Fibroblast of lung (primary cell): ENCODE measurements around the gene GRID2IP. TPM values are rescaled to one million over a fixed set of nuclear protein-coding genes. Genes with fewer than 3 reads are reported as not detected.

Experiments
- DNase-seq, 2 donors: peaks; one replicate each; pipeline versions ENCODE4 v3.0.0 to v3.0.0-alpha.2; 2010; ENCODE audit warnings: low read depth in 2 of 2
- H2AFZ ChIP-seq: 2 replicates; pipeline ENCODE4 v1.5.1; 2012; ENCODE audit warnings: low read length, control low read depth, inconsistent platforms
- H3K27ac ChIP-seq: 2 replicates; pipeline ENCODE4 v1.5.1; 2011; ENCODE audit warnings: low read length, control low read depth; ENCODE audit not compliant: insufficient read depth
- H3K27me3 ChIP-seq: 2 replicates; pipeline ENCODE4 v1.5.1; 2011; ENCODE audit warnings: mild to moderate bottlenecking, low read length; ENCODE audit not compliant: control insufficient read depth, insufficient read depth
- H3K36me3 ChIP-seq: 2 replicates; pipeline ENCODE4 v1.5.1; 2011; ENCODE audit warnings: low read length; ENCODE audit not compliant: control insufficient read depth, insufficient read depth
- H3K4me1 ChIP-seq: 2 replicates; pipeline ENCODE4 v1.5.1; 2011; ENCODE audit warnings: low read length; ENCODE audit not compliant: control insufficient read depth, insufficient read depth; ENCODE audit errors: extremely low read depth
- H3K4me2 ChIP-seq: 2 replicates; pipeline ENCODE4 v1.5.1; 2011; ENCODE audit warnings: low read length, control low read depth; ENCODE audit not compliant: insufficient read depth; ENCODE audit errors: extremely low read depth
- H3K4me3 ChIP-seq, 4 experiments: fragments of 200-600 bp in 1 of 4; sonication (generic) in 1 of 4; replicated peaks in 1 of 4; 2 replicates each; pipeline ENCODE4 v1.5.1; 2011 to 2016; ENCODE audit warnings: low read length in 4 of 4, low read depth in 3 of 4, mild to moderate bottlenecking in 3 of 4, control low read depth in 2 of 4, inconsistent platforms in 1 of 4, mixed read lengths in 1 of 4; ENCODE audit not compliant: insufficient read depth in 1 of 4; ENCODE audit errors: control extremely low read depth in 1 of 4
- H3K79me2 ChIP-seq: 2 replicates; pipeline ENCODE4 v1.5.1; 2012; ENCODE audit warnings: mild to moderate bottlenecking, low read length, inconsistent platforms; ENCODE audit not compliant: control insufficient read depth, insufficient read depth
- H3K9ac ChIP-seq: 2 replicates; pipeline ENCODE4 v1.5.1; 2011; ENCODE audit warnings: mild to moderate bottlenecking, low read length, control low read depth; ENCODE audit not compliant: insufficient read depth
- H3K9me3 ChIP-seq: 2 replicates; pipeline ENCODE4 v1.5.1; 2012; ENCODE audit warnings: low read depth, low read length; ENCODE audit not compliant: control insufficient read depth, insufficient read depth
- H4K20me1 ChIP-seq: 2 replicates; pipeline ENCODE4 v1.5.1; 2011; ENCODE audit warnings: low read length; ENCODE audit not compliant: control insufficient read depth, insufficient read depth; ENCODE audit errors: extremely low read depth
- EZH2 ChIP-seq: IDR thresholded peaks from 2 replicates; pipeline ENCODE4 v1.5.1; 2012; ENCODE audit warnings: low read length, control low read depth, mild to moderate bottlenecking; ENCODE audit errors: missing control alignments
- polyA plus RNA-seq, 2 donors: library from polyadenylated mRNA; depleted of rRNA in 1 of 2; stranded (reverse) in 1 of 2; unstranded in 1 of 2; fragments of >200 nt; gene quantifications; 2 replicates each; pipeline ENCODE4 v1.2.1, GENCODE V29; 2011 to 2012; ENCODE audit warnings: missing spikeins in 1 of 2
- total RNA-seq: library from RNA; depleted of rRNA; stranded (reverse); fragments of >200 nt; gene quantifications from 2 replicates; pipeline ENCODE4 v1.2.1, GENCODE V29; 2014
- TF ChIP-seq, protein P1 (sequence below), 2 donors: IDR thresholded peaks in 1 of 2; conservative IDR thresholded peaks in 1 of 2; 1 replicate in 1 of 2; 2 replicates in 1 of 2; pipeline ENCODE4 v1.5.1; 2011 to 2012; ENCODE audit warnings: low read length in 2 of 2, control low read depth in 1 of 2, inconsistent platforms in 1 of 2, low read depth in 1 of 2, mild to moderate bottlenecking in 1 of 2

The GRID2IP gene
- total and polyA plus RNA-seq, 2 donors (not counting 1 experiment from before 2014, with no cell fraction given), result not detected

DNA sequence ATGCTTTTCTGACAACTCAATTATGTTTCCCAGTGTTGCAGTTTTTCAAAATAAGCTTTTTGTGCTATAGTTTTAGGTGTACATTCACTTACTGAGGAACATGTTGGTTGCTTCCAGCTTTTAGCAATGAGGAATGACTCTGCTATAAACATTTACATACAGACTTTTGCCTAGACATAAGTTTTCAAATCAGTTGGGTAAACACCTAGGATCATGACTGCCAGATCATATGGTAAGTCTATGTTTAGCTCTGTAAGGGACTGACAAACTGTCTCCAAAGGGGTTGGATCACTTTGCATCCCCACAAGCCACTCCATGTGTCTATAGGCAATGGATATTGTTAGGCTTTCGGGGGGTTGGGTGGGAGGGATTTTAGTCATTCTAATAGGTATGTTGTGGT lies 10.8 kb upstream of the GRID2IP start:
- H4K20me1 ChIP-seq, result no peaks in the 10 kb centered on the region
- no peak overlapping the region for H3K4me2 ChIP-seq
- no peak overlapping the region for H2AFZ ChIP-seq
- no peak overlapping the region for H3K27ac ChIP-seq
- no peaks in the 10 kb centered on the region for H3K79me2 ChIP-seq
- H3K9me3 ChIP-seq, result no peaks in the 10 kb centered on the region
- TF ChIP-seq EZH2, result no peak
- TF ChIP-seq, protein P1, sequence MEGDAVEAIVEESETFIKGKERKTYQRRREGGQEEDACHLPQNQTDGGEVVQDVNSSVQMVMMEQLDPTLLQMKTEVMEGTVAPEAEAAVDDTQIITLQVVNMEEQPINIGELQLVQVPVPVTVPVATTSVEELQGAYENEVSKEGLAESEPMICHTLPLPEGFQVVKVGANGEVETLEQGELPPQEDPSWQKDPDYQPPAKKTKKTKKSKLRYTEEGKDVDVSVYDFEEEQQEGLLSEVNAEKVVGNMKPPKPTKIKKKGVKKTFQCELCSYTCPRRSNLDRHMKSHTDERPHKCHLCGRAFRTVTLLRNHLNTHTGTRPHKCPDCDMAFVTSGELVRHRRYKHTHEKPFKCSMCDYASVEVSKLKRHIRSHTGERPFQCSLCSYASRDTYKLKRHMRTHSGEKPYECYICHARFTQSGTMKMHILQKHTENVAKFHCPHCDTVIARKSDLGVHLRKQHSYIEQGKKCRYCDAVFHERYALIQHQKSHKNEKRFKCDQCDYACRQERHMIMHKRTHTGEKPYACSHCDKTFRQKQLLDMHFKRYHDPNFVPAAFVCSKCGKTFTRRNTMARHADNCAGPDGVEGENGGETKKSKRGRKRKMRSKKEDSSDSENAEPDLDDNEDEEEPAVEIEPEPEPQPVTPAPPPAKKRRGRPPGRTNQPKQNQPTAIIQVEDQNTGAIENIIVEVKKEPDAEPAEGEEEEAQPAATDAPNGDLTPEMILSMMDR (conservative IDR thresholded peaks at IDR 0.05 in 1 of 2, IDR thresholded peaks at IDR 0.05 in 1 of 2; ENCODE audit: low read depth in 1 of 2, low read length in 2 of 2), result no peak
- H3K36me3 ChIP-seq, result no peaks in the 10 kb centered on the region
- no peak overlapping the region for H3K4me3 ChIP-seq
- no peak for DNase-seq
- H3K9ac ChIP-seq, result no peak overlapping the region
- H3K4me1 ChIP-seq, result no peaks in the 10 kb centered on the region
- H3K27me3 ChIP-seq, result no peaks in the 10 kb centered on the region

DNA sequence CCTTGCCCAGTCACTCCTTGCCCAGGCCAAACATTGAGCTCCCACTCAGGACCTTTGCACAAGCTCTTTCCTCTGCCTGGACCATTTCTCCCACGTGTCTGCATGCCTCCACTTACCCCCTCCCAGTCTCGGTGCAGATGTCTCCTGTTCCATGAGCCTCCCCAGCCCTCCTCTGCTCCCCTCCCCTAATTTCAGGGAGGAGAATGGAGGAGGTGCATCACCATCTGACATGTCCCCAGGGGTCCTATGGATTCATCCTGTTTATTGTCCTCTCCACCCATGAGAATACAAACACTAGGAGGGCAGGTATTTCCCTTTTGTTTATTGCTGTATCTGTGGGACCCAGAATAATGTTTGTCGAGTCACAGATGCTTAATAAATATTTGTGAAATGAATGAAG lies 8.6 kb upstream of the GRID2IP start:
- TF ChIP-seq, protein P1 (conservative IDR thresholded peaks at IDR 0.05 in 1 of 2, IDR thresholded peaks at IDR 0.05 in 1 of 2; ENCODE audit: low read depth in 1 of 2, low read length in 2 of 2), result no peak
- TF ChIP-seq EZH2, result no peak
- no peaks in the 10 kb centered on the region for H4K20me1 ChIP-seq
- no peak overlapping the region for H3K4me2 ChIP-seq
- no peaks in the 10 kb centered on the region for H3K36me3 ChIP-seq
- H3K27me3 ChIP-seq, result no peaks in the 10 kb centered on the region
- H3K27ac ChIP-seq, result no peak overlapping the region
- H3K4me3 ChIP-seq, result no peak overlapping the region
- H3K79me2 ChIP-seq, result no peaks in the 10 kb centered on the region
- H2AFZ ChIP-seq, result no peak overlapping the region
- no peak for DNase-seq
- no peaks in the 10 kb centered on the region for H3K9me3 ChIP-seq
- H3K4me1 ChIP-seq, result no peaks in the 10 kb centered on the region
- no peak overlapping the region for H3K9ac ChIP-seq

DNA sequence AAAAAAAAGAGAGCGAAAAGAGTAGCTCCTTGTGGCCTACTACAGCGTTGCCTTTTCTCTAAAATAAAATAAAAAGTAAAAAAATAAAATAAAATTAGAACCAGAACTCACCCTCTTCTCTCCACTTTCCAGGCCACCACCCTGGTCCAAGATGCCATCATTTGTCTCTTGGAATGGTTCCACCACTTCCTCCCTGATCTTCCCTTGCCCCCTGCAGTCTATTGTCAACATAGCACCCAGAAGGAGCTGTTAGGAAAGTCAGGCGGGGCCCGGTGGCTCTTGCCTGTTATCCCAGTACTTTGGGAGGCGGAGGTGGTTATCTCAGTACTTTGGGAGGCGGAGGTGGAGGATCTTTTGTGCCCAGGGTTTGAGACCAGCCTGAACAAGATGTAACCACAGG lies 7.6 kb upstream of the GRID2IP start:
- Histone ChIP-seq H3K27ac (no peak overlapping the region), H3K9ac (no peak overlapping the region), H3K4me1 (no peaks in the 10 kb centered on the region), H3K27me3 (no peaks in the 10 kb centered on the region), H3K9me3 (no peaks in the 10 kb centered on the region), H4K20me1 (no peaks in the 10 kb centered on the region), H3K4me2 (no peak overlapping the region), H3K79me2 (no peaks in the 10 kb centered on the region), H3K4me3 (no peak overlapping the region), H3K36me3 (no peaks in the 10 kb centered on the region), H2AFZ (no peak overlapping the region)
- DNase-seq, result peak; percentile 25 to 37
- TF ChIP-seq, protein P1 (conservative IDR thresholded peaks at IDR 0.05 in 1 of 2, IDR thresholded peaks at IDR 0.05 in 1 of 2; ENCODE audit: low read depth in 1 of 2, low read length in 2 of 2), result peak; percentile 22 to 53
- no peak for TF ChIP-seq EZH2
